RWPE2 (cell line): ENCODE results near the gene SMG9.

Experiments
- ATAC-seq: fragments of 200-7000 bp; cut with Tn5 transposase; 3 replicates; pipeline ENCODE4 v1.9.1; 2021; ENCODE audit warnings: low read depth
- DNase-seq: peaks from one replicate; pipeline ENCODE4 v3.0.0-alpha.2; 2020; ENCODE audit warnings: low spot score
- H3K27ac ChIP-seq: fragments of 450-650 bp; 2 replicates; pipeline ENCODE4 v1.5.1; 2017; ENCODE audit warnings: mild to moderate bottlenecking; ENCODE audit not compliant: poor library complexity, severe bottlenecking
- H3K27me3 ChIP-seq: fragments of 250-450 bp; sonication (Bioruptor Pico); 2 replicates; pipeline ENCODE4 v1.5.1; 2021; ENCODE audit warnings: mild to moderate bottlenecking, moderate library complexity; ENCODE audit not compliant: insufficient read depth, poor library complexity, severe bottlenecking
- H3K36me3 ChIP-seq: fragments of 250-450 bp; sonication (Bioruptor Pico); 2 replicates; pipeline ENCODE4 v1.5.1; 2020; ENCODE audit warnings: low read depth, mild to moderate bottlenecking, moderate library complexity
- H3K4me1 ChIP-seq: fragments of 250-450 bp; sonication (Bioruptor Pico); 2 replicates; pipeline ENCODE4 v1.5.1; 2021; ENCODE audit warnings: mild to moderate bottlenecking, moderate library complexity; ENCODE audit not compliant: insufficient read depth, poor library complexity, severe bottlenecking
- H3K4me3 ChIP-seq: fragments of 250-450 bp; sonication (Bioruptor Pico); 2 replicates; pipeline ENCODE4 v1.5.1; 2021; ENCODE audit warnings: mild to moderate bottlenecking, moderate library complexity; ENCODE audit not compliant: severe bottlenecking
- H3K9me3 ChIP-seq: fragments of 250-450 bp; sonication (Bioruptor Pico); 2 replicates; pipeline ENCODE4 v1.5.1; 2021; ENCODE audit warnings: mild to moderate bottlenecking, moderate library complexity; ENCODE audit not compliant: severe bottlenecking
- CTCF ChIP-seq: fragments of 450-650 bp; IDR thresholded peaks from one replicate; pipeline ENCODE4 v1.5.1; 2017; ENCODE audit warnings: mild to moderate bottlenecking, moderate library complexity; ENCODE audit not compliant: poor library complexity, severe bottlenecking

The SMG9 gene

GRCh38 chr19:43713208-43713607 is 41.6 kb downstream of the SMG9 start:
- H3K36me3 ChIP-seq = no peaks in the 10 kb centered on the region
- H3K9me3 ChIP-seq = no peaks in the 10 kb centered on the region
- H3K27ac ChIP-seq = no peak overlapping the region
- ATAC-seq (no peak), DNase-seq (no peak)
- no peak for TF ChIP-seq CTCF
- no peaks in the 10 kb centered on the region for H3K4me1 ChIP-seq
- no peaks in the 10 kb centered on the region for H3K27me3 ChIP-seq
- H3K4me3 ChIP-seq = no peak overlapping the region

GRCh38 chr19:43711751-43712355 is 42.9 kb downstream of the SMG9 start:
- no peaks in the 10 kb centered on the region for H3K36me3 ChIP-seq

GRCh38 chr19:43708716-43709115 is 46.0 kb downstream of the SMG9 start:
- H3K36me3 ChIP-seq = no peaks in the 10 kb centered on the region
- TF ChIP-seq CTCF = no peak
- no peak overlapping the region for H3K27ac ChIP-seq
- H3K9me3 ChIP-seq = no peaks in the 10 kb centered on the region
- no peaks in the 10 kb centered on the region for H3K4me1 ChIP-seq
- DNase-seq = no peak
- H3K4me3 ChIP-seq = no peak overlapping the region
- ATAC-seq = no peak
- H3K27me3 ChIP-seq = no peaks in the 10 kb centered on the region

More at GRCh38 chr19:43711751-43712355, 42.9 kb downstream of the SMG9 start:
- Histone ChIP-seq H3K27me3 (no peaks in the 10 kb centered on the region), H3K4me3 (no peak overlapping the region), H3K9me3 (no peaks in the 10 kb centered on the region), H3K27ac (no peak overlapping the region), H3K4me1 (no peaks in the 10 kb centered on the region)
- no peak for TF ChIP-seq CTCF
- no peak for DNase-seq
- ATAC-seq = 0 out of 3 replicates have a peak, but pooled peaks have one; percentile 23

GRCh38 chr19:43707158-43707712 is 47.5 kb downstream of the SMG9 start:
- Histone ChIP-seq H3K27me3 (no peaks in the 10 kb centered on the region), H3K4me1 (peaks cover 9% of the 10 kb centered on the region), H3K4me3 (no peak overlapping the region), H3K9me3 (no peaks in the 10 kb centered on the region), H3K27ac (no peak overlapping the region), H3K36me3 (no peaks in the 10 kb centered on the region)
- DNase-seq (no peak), ATAC-seq (no peak)
- no peak for TF ChIP-seq CTCF

- H3K27ac ChIP-seq = no peak overlapping the region
- no peak for TF ChIP-seq CTCF
- H3K4me1 ChIP-seq = peaks cover 22% of the 10 kb centered on the region
- no peak overlapping the region for H3K4me3 ChIP-seq
- no peaks in the 10 kb centered on the region for H3K36me3 ChIP-seq
- DNase-seq = no peak
- H3K27me3 ChIP-seq = no peaks in the 10 kb centered on the region
- ATAC-seq = no peak
- no peaks in the 10 kb centered on the region for H3K9me3 ChIP-seq
Observed at GRCh38 chr19:43705729-43706128, 49.0 kb downstream of the SMG9 start.
